Measurements from ENCODE around the gene KCNAB3.
"Not testable (repeated sequence)": the region's sequence is repeated elsewhere in the genome, so short reads cannot be mapped to it uniquely, and the experiment has no call there.

KCNAB3 gene

GRCh38 chr17:7929158-7930023 is at the start of gene KCNAB3:
Gene KCNAB3, minus strand, starts transcription at chr17:7929856. Its CDS starts 421 bp downstream, at chr17:7929435.
- peak; percentile 69 for DNase-seq

- no peak for DNase-seq
Observed at GRCh38 chr17:7977805-7978204, 48.1 kb upstream of the KCNAB3 start.

- no peak for DNase-seq
Observed at GRCh38 chr17:7977039-7977438, 47.4 kb upstream of the KCNAB3 start.

- DNase-seq, result no peak
Observed at GRCh38 chr17:7974638-7975131, 45.0 kb upstream of the KCNAB3 start.

- no peak for DNase-seq
Observed at GRCh38 chr17:7972131-7972785, 42.6 kb upstream of the KCNAB3 start.

- no peak for DNase-seq
Observed at GRCh38 chr17:7971651-7972050, 42.0 kb upstream of the KCNAB3 start.

GRCh38 chr17:7969433-7969832 is 39.8 kb upstream of the KCNAB3 start:
- DNase-seq, result no peak

GRCh38 chr17:7967751-7968150 is 38.1 kb upstream of the KCNAB3 start:
- DNase-seq, result no peak

GRCh38 chr17:7961421-7961820 is 31.8 kb upstream of the KCNAB3 start:
- DNase-seq, result no peak

GRCh38 chr17:7959503-7960253 is 30.0 kb upstream of the KCNAB3 start:
- DNase-seq, result no peak

- DNase-seq, result no peak
Observed at GRCh38 chr17:7956228-7956965, 26.7 kb upstream of the KCNAB3 start.

- DNase-seq, result no peak
Observed at GRCh38 chr17:7955414-7956227, 26.0 kb upstream of the KCNAB3 start.

GRCh38 chr17:7953266-7953665 is 23.6 kb upstream of the KCNAB3 start:
- not testable (repeated sequence) for DNase-seq

GRCh38 chr17:7951143-7951792 is 21.6 kb upstream of the KCNAB3 start:
- DNase-seq, result no peak

- DNase-seq, result no peak
Observed at GRCh38 chr17:7950578-7950977, 20.9 kb upstream of the KCNAB3 start.

- DNase-seq, result no peak
Observed at GRCh38 chr17:7947651-7948050, 18.0 kb upstream of the KCNAB3 start.

GRCh38 chr17:7946441-7946840 is 16.8 kb upstream of the KCNAB3 start:
- no peak for DNase-seq

- DNase-seq, result no peak
Observed at GRCh38 chr17:7945651-7946050, 16.0 kb upstream of the KCNAB3 start.

- DNase-seq, result no peak
Observed at GRCh38 chr17:7944326-7944725, 14.7 kb upstream of the KCNAB3 start.

GRCh38 chr17:7943291-7943690 is 13.6 kb upstream of the KCNAB3 start:
- DNase-seq, result no peak

- no peak for DNase-seq
Observed at GRCh38 chr17:7940743-7941142, 11.1 kb upstream of the KCNAB3 start.

All from NCI-H1092 treated with DMSO at 0.1 percent for 48 hours (cell line).